Glomerular visceral epithelial cell (primary cell): ENCODE results near the gene SLC6A6.

Source experiments
- DNase-seq: peaks from one replicate; pipeline ENCODE4 v3.0.0-alpha.2; 2016; ENCODE audit errors: extremely low spot score

Gene SLC6A6

GRCh38 chr3:14402304-14402811 lies at the start of gene SLC6A6:
Gene SLC6A6 (plus strand): TSS chr3:14402606. CDS start chr3:14443635, 41,029 bp downstream.
- peak; percentile 95 for DNase-seq

DNA sequence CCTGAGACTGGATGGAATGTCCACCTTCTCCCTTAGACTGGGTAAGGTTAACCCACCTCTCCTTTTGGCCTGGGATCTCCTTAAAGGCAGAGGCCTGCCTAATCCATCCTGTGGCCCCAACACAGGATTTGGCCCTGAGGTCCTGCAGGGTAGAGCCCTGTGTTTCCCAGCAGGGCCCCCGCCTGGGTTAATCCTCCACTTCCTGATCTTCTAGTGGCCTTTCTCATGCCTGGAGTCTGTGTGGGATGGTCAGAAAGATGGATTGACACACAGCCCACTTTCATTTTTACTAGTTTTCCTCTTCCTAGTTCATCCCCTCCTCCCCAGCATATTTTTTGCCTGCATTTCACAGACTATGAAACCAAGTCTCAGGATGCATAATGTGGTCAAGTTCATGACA lies 48.9 kb upstream of the SLC6A6 start:
- DNase-seq = no peak

- DNase-seq = no peak
Measured at GRCh38 chr3:14357463-14357862, 44.9 kb upstream of the SLC6A6 start.

DNA sequence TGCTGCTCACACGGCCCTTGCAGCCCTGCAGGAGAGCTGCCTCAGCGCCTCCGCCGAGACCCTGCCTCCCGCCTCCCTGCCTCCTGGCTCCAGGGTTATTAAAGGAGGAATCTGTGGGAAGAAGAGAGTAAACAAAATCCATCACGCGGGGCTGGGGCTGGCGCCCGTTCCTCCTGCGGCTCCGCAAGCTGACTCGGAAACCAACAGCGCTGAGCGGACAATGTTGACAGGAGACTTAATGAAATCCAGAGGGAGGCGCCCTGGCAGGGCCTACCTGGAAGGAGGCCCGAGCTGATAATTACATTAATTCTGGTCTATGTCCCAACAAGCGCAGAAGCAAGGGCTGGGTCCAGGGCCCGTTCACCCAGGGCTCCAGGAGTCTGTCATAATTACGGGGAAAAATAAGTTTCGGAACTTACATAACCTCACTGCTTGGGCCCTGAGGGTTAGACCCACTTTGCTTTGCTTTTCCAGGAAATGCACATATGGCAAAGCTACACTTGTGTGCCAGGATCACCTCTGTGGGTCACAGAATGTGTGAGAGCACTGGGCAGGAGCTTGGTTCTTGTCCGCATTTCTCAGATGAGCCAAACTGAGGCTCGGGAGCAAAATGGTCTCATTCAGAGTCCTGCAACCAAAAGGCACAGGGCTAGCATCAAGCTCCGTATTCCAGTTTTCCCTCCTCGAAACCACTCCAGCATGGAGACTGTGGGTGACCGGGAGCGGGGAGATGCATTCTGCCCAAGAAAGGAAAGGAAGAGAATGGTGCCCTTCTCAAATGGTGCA lies 43.8 kb upstream of the SLC6A6 start:
- DNase-seq = no peak

- DNase-seq = no peak
Measured at GRCh38 chr3:14359348-14359747, 43.1 kb upstream of the SLC6A6 start.

DNA sequence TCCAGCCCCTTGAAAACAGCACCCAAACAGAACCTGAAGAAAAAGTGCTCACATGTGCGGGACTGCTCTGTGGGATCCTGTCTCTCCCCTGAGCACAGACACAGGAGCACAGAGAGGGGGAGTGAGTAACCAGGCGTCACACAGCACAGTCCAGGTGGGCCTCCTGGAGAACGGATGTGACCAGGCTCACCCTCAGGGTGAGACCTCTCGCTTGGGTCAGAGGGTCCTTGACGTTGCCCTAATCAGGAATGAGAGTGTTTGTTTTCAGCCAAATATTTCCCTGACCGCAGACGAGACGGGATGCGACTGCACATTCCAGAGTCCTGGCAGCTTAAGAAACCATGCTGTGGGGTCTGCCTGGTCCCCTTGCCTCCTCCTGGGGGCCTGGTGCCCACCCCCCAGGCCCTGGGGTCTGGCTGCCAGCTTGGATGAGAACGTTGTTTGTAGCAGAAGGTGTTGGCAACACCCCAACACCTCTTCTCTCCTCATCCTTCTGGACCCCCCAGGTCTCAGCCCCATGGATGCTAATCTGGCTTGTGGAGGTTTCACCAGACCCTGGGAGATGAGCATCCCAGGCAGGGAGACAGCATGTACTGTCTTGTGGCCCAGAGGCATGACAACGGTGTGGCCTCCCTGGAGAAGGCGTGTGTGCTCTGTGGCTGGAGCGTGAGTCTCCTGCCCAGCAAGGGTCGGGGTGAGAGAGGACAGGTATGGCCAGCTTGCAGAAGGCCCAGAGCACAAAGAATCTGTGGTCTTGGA lies 42.1 kb upstream of the SLC6A6 start:
- DNase-seq = peak; percentile 77

GRCh38 chr3:14361068-14361677 lies 41.2 kb upstream of the SLC6A6 start:
- DNase-seq = peak; percentile 20

DNA sequence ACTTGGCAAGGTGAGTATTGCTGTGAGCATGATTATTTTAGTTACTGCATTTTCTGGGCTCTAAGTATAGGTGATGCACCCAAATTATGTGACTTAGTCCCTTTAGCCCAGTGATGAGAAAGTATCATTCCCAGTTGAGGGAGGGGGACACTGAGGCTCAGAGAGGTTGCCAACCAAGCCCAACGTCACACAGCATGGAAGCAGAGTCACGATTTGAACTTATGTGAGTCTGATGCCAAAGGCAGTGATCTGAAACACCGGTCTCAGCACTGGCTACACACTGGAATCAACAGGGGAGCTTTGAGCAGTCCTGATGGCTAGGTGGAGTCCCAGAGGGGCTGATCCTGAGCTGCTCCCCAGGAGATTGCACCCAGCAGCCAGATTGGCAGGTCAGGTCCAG lies 39.5 kb upstream of the SLC6A6 start:
- no peak for DNase-seq

DNA sequence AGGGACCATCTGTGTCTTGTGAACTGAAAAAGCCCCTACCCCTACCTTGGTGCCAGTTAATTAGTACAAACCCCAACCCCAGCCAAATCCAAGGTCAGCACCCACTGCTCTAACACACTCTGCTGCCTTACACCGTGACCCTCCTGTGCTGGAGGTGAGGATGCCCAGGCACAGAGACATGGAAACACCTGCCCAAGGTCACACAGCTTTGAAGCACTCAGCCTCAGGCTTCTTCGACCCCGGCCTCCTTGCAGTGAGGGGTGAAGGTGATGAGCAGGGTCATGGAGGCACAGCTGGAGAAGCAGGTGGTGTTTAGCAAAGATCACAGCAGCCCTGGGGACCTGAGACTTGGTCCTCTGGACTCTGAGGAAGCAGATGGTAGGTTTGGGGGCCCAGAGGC lies 39.0 kb upstream of the SLC6A6 start:
- no peak for DNase-seq

DNA sequence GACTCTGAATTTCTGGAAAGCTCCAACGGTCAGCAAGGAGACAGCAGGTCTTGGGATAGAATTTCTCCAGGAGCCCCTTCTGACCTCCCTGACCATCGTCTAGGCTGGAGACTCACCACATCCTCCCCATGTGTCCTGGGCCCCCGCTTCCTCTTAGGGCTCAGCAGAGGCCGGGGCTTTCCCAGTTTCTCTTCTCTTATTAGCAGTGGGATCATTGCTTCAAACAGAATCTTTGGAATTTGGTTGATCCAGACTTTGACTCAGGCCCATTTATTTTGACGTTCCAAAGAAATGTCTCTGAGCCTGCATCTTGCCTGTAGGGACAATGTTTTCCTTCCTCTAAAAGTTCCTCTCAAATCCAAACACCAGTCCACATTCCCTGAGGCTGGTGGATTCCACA lies 38.4 kb upstream of the SLC6A6 start:
- DNase-seq = peak; percentile 80

DNA sequence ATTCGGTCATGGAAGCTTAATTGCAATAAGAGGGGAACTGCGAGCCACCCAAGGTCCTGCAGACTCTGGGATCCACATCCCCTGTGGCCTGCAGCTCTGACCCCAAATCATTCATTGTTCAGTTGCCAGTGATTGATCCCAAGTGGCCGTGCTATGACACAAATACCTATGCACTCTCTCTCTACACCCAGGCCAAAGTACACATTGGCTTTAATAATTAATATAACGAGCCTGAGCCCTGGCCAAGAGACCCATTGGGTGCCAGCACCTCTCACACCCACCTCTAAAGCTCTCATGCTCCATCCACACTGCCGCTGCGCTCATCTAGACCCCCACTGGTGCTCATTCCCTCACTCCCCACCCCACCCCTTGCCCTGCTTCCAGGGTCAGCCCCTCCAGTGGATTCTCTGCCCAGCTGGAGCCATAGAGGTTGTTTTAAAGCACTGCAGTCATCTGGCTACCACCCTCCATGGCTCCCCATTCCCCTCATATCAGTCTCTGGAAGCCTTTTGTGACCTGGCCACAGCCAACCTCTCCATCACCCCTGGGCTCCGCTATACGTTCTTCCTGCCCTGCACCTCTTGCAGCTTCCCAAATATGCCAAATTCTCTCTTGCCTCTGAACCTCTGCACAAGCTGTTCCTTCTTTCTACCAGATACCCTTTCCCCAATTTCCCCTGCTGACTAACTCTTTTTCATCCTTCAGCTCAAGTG lies 37.7 kb upstream of the SLC6A6 start:
- DNase-seq = no peak

DNA sequence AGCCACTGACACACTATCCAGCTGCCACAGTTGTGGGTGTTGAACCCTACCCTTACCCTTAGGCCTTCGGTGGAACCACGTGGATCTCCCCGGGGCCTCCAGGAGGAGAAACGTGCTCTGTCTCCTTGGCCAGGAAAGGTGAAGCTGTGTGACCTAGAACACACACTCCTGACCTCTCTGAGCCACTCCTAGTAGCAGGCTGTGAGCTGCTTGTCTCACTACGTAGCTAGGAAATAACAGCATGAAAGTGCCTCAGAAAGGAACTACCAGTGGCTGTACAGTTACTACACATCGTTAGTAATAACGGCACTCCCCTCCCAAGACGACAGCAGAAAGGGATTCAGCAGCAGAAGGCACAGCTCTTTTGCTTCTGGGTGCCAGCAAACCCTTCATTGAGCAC lies 36.2 kb upstream of the SLC6A6 start:
- no peak for DNase-seq

GRCh38 chr3:14366915-14367823 lies 35.2 kb upstream of the SLC6A6 start:
- DNase-seq = no peak

- DNase-seq = no peak
Measured at GRCh38 chr3:14368146-14368545, 34.3 kb upstream of the SLC6A6 start.

- no peak for DNase-seq
Measured at GRCh38 chr3:14368885-14369284, 33.5 kb upstream of the SLC6A6 start.

DNA sequence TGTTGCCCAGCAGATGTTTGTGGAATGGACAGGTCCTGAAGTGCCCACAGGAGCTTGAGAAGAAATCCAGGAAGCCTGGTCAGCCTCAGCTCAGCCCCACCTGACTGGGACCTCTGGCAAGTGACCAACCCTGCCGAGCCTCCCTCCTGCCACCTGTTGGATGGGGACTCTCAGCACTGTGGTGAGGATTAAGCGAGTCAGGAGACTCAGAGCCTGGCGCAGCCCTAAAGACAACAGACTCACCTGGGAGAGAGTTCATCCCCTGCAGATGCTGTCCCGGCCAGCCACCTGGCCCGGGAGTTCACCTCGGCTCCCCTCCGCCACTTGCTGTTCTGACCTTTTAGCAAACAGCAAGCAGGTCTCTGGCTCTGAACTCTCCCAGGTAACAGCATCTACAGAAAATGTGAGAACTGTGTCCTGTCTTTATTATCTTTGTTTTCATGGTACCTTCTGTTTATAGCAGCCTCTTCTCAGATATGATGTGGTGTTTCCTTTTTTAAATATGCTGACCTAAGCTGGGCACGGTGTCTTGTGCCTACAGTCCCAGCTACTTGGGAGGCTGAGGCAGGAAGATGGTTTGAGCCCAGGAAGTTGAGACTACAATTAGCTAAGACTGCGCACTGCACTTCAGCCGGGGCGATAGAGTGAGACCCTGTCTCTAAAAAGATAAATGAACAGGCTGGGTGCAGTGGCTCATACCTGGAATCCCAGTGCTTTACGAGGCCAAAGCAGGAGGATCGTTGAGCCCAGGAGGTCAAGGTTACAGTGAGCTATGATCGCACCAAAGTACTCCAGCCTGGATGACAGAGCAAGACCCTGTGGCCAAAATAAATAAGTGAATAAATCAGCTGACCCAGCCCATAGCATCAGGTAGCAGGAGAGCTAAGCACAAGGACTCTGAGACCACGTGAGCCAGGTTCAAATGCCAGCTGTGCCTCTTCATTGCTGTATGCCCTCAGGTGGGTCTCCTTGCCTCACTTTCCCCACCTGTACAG lies 32.4 kb upstream of the SLC6A6 start:
- DNase-seq = peak; percentile 54

DNA sequence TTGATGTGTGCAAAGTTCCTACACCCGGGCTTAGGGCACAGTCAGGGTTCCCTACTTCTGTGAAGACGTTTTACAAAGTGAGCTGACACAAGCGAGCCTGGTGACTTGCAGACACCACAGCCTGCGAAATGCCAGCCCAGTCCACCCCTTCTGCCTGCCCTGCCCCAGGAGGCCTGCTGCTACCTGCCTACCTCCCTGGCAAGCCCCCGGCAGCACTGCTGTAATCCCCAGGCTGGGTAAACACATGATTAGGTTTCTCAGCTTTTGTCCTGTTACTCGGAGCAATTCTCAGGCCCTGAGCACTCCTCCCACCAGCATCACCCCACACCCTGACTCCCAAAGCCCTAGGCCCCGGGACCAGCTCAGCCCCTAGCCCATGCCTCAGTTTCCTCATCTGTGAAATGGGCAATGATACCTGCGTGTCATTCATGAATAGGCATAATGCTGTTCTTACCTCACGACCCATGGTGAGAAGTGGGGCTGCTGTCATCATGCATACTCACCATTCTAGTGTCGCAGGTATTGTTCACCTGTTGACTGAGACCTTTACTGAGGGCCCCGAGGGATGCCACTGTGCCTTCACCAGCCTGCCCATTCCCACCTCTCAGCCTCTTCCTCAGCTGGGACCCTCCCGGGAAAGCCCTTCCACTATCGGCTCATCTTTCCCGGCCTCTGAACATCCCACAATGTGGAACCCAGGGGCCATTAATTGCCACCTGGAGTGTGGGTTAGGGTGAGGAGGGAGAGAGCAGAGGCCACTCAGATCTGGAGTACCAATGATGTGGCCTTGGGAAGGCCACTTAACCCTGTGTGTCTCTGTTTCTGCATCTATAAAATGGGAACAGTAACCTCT lies 31.5 kb upstream of the SLC6A6 start:
- DNase-seq = no peak

GRCh38 chr3:14371573-14372474 lies 30.6 kb upstream of the SLC6A6 start:
- peak; percentile 84 for DNase-seq
